Naive thymus-derived CD4-positive, alpha-beta T cell (primary cell): ENCODE results near the gene REM1. TPM values are rescaled to one million over a fixed set of nuclear protein-coding genes. Genes with fewer than 3 reads are reported as not detected.

Experiments
- polyA plus RNA-seq, 2 donors: library from polyadenylated mRNA; unstranded; fragments of 300-500 nt; fragmentation: Illumina TruSeq; gene quantifications; one replicate each; pipeline ENCODE4 v1.2.3, GENCODE V29; 2021
- total RNA-seq, 6 experiments: library from RNA in 5 of 6; stranded (reverse) in 5 of 6; gene quantifications; 1 replicate in 5 of 6; 2 replicates in 1 of 6; pipeline ENCODE4 v1.2.3 and lab custom pipeline; 2021 to 2026

The REM1 gene
- total and polyA plus RNA-seq, 7 experiments from 2014 or later: not detected

Other genes with a start within 250 kb of the REM1 start
- gene DEFB115, start 217.6 kb upstream of the REM1 start, total RNA-seq: not detected
- gene DEFB115, start 217.6 kb upstream of the REM1 start, polyA plus RNA-seq: not detected
- gene DEFB116, start 166.7 kb upstream of the REM1 start, total RNA-seq: not detected
- not detected for gene DEFB116, start 166.7 kb upstream of the REM1 start, polyA plus RNA-seq
- not detected for gene DEFB118, start 106.7 kb upstream of the REM1 start, total RNA-seq
- gene DEFB118, start 106.7 kb upstream of the REM1 start, polyA plus RNA-seq: not detected
- not detected for gene DEFB119, start 84.7 kb upstream of the REM1 start, total RNA-seq
- gene DEFB119, start 84.7 kb upstream of the REM1 start, polyA plus RNA-seq: not detected
- not detected for gene DEFB121, start 69.1 kb upstream of the REM1 start, total RNA-seq
- gene DEFB121, start 69.1 kb upstream of the REM1 start, polyA plus RNA-seq: not detected
- gene DEFB123, start 34.7 kb upstream of the REM1 start, total RNA-seq: not detected
- gene DEFB123, start 34.7 kb upstream of the REM1 start, polyA plus RNA-seq: not detected
- gene DEFB124, start 161 bp upstream of the REM1 start, total RNA-seq: not detected
- gene DEFB124, start 161 bp upstream of the REM1 start, polyA plus RNA-seq: not detected
- 100 to 1,000 TPM; 102 to 197 (median 133) TPM for gene HM13, start 39.2 kb downstream of the REM1 start, total RNA-seq
- 100 to 1,000 TPM; 109 to 140 TPM for gene HM13, start 39.2 kb downstream of the REM1 start, polyA plus RNA-seq
- gene ID1, start 130.0 kb downstream of the REM1 start, total RNA-seq: 10 to 100 TPM in 1 of 5 experiments, 1 to 10 TPM in 1, under 1 TPM in 3; 0.41 to 16.9 (median 0.62) TPM
- not detected for gene ID1, start 130.0 kb downstream of the REM1 start, polyA plus RNA-seq
- gene COX4I2, start 162.6 kb downstream of the REM1 start, total RNA-seq: not detected
- not detected for gene COX4I2, start 162.6 kb downstream of the REM1 start, polyA plus RNA-seq
- gene BCL2L1, start 247.6 kb downstream of the REM1 start, total RNA-seq: 100 to 1,000 TPM in 1 of 5 experiments, 10 to 100 TPM in 4; 15.0 to 111 (median 19.4) TPM
- 10 to 100 TPM; 11.5 to 12.7 TPM for gene BCL2L1, start 247.6 kb downstream of the REM1 start, polyA plus RNA-seq